Ascending aorta (tissue), 2 donors: Measurements from ENCODE around the gene MAP2K6. TPM values are rescaled to one million over a fixed set of nuclear protein-coding genes. Genes with fewer than 3 reads are reported as not detected.

ENCODE experiments used
- DNase-seq, 2 donors: peaks; one replicate each; pipeline ENCODE4 v3.0.0-alpha.2; 2019; ENCODE audit warnings: low spot score in 2 of 2
- H3K27ac ChIP-seq, 2 donors: fragments of 200-600 bp; sonication (generic); one replicate each; pipeline ENCODE4 v1.5.1; 2016 to 2017; ENCODE audit warnings: mild to moderate bottlenecking in 1 of 2
- H3K27me3 ChIP-seq: fragments of 200-600 bp; sonication (generic); one replicate; pipeline ENCODE4 v1.5.1; 2017
- H3K36me3 ChIP-seq, 2 donors: fragments of 200-600 bp; sonication (generic); one replicate each; pipeline ENCODE4 v1.5.1; 2016
- H3K4me1 ChIP-seq, 2 donors: fragments of 200-600 bp; sonication (generic); one replicate each; pipeline ENCODE4 v1.5.1; 2016 to 2017; ENCODE audit warnings: mild to moderate bottlenecking in 1 of 2
- H3K4me3 ChIP-seq, 2 donors: fragments of 200-600 bp; sonication (generic); one replicate each; pipeline ENCODE4 v1.5.1; 2016 to 2017; ENCODE audit warnings: mild to moderate bottlenecking in 1 of 2
- H3K9me3 ChIP-seq, 2 donors: fragments of 200-600 bp; sonication (generic); one replicate each; pipeline ENCODE4 v1.5.1; 2016
- CTCF ChIP-seq, 3 experiments: fragments of 200-600 bp in 2 of 3; fragments of 450-650 bp in 1 of 3; sonication (generic) in 2 of 3; IDR thresholded peaks; one replicate each; pipeline ENCODE4 v1.5.1; 2016 to 2019; ENCODE audit warnings: antibody characterized with exemption in 3 of 3, mild to moderate bottlenecking in 1 of 3, moderate library complexity in 1 of 3
- intact Hi-C: fragments of 100-400 bp; cut with DNase I; formaldehyde crosslinking; loops from one replicate; pipeline ENCODE4 v1.15.1; 2023
- total RNA-seq: library from RNA; depleted of rRNA; stranded (reverse); fragments of >200 nt; gene quantifications from one replicate; pipeline ENCODE4 v1.1.0, GENCODE V29; 2016

The MAP2K6 gene
- total RNA-seq, 1 donor from 2014 or later: 6.7 TPM

DNA sequence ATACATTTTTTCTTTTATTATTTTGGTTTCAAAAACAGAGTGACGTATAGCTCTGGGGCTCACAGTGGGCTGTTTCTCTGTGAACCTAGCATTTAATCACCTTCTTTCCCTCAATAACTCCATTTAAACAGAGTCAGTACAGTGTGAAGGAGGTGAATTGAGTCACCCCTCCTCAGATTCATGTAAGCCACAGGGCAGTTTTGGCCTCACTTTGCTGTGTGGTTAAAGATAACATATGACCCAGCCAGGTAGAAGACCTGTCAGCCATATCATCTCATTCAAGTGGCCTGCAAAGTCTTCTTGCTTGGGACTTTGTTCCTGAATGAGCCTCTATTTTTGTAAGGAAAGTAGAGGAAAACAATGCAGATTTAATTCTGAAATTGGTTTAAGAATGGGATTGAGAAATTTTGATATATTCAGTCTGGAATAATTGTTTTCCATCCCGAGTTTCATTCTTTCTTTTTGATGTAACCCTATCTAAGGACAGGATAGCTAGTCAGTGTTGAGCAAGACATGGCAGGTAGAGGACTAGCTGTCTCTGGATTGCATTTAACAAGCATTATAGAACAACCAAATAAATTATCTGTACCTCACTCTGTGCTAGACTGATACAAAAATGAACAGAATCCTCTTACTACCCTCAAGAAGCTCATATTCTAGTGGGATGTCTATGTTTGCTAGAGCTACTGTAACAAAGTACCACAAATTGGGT, 13.1 kb downstream of the MAP2K6 start:
- H3K9me3 ChIP-seq: no peaks in the 10 kb centered on the region
- no peaks in the 10 kb centered on the region for H3K27me3 ChIP-seq
- intact Hi-C loops: no loop called here
- no peaks in the 10 kb centered on the region for H3K4me1 ChIP-seq
- H3K36me3 ChIP-seq: no peaks in the 10 kb centered on the region
- no peak for DNase-seq
- TF ChIP-seq CTCF (IDR thresholded peaks at IDR 0.05): no peak
- no peak overlapping the region for H3K4me3 ChIP-seq
- no peak overlapping the region for H3K27ac ChIP-seq

DNA sequence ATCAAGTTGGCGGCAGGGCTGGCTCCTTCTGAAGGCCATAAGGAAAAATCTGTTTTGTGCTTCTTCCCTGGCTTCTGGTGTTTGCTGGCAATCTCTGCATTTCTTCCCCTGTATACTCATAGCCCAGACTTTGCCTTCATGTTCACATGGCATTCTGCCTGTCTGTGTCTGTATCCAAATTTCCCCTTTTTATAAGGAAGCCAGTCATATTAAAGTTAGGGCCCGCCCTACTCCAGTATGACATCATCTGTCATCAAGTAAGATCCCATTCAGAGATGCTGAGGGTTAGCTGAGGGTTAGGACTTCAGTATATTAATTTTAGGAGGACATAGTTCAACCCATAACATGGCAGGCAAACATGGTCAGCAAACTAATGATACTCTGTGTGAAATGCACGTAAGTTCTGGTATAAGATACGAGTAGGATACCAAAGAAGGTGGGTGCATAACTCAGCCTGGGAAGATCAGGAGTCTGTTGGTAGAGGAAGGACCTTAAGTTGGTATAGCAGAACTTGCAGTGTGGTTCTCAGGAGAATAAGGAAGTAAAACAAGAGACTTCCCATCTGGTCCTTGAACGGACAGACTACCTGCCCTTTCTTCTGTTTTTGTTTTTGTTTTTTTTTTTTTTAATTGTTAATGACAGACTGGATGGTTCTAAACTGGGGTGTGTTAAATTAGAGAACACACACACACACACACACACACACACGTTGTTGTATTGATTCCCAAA, 13.9 kb downstream of the MAP2K6 start:
- intact Hi-C loops: no loop called here
- Histone ChIP-seq H3K27ac (no peak overlapping the region), H3K9me3 (no peaks in the 10 kb centered on the region), H3K4me1 (no peaks in the 10 kb centered on the region), H3K27me3 (no peaks in the 10 kb centered on the region), H3K36me3 (no peaks in the 10 kb centered on the region), H3K4me3 (no peak overlapping the region)
- TF ChIP-seq CTCF (IDR thresholded peaks at IDR 0.05): no peak
- DNase-seq: no peak

- no peak overlapping the region for H3K27ac ChIP-seq
- H3K36me3 ChIP-seq: no peaks in the 10 kb centered on the region
- no peaks in the 10 kb centered on the region for H3K4me1 ChIP-seq
- no peaks in the 10 kb centered on the region for H3K9me3 ChIP-seq
- no peak for DNase-seq
- no peak for TF ChIP-seq CTCF (IDR thresholded peaks at IDR 0.05)
- intact Hi-C loops: no loop called here
- H3K27me3 ChIP-seq: no peaks in the 10 kb centered on the region
- H3K4me3 ChIP-seq: no peak overlapping the region
Observed at GRCh38 chr17:69430488-69430887, 16.0 kb downstream of the MAP2K6 start.

GRCh38 chr17:69431835-69432234, 17.3 kb downstream of the MAP2K6 start:
- intact Hi-C loops: no loop called here
- Histone ChIP-seq H3K27me3 (no peaks in the 10 kb centered on the region), H3K9me3 (no peaks in the 10 kb centered on the region), H3K27ac (no peak overlapping the region), H3K4me1 (no peaks in the 10 kb centered on the region), H3K36me3 (no peaks in the 10 kb centered on the region), H3K4me3 (no peak overlapping the region)
- DNase-seq: no peak
- TF ChIP-seq CTCF (IDR thresholded peaks at IDR 0.05): no peak

- TF ChIP-seq CTCF (IDR thresholded peaks at IDR 0.05): no peak
- no peak overlapping the region for H3K27ac ChIP-seq
- H3K9me3 ChIP-seq: no peaks in the 10 kb centered on the region
- H3K4me1 ChIP-seq: no peaks in the 10 kb centered on the region
- H3K4me3 ChIP-seq: no peak overlapping the region
- no peaks in the 10 kb centered on the region for H3K27me3 ChIP-seq
- H3K36me3 ChIP-seq: no peaks in the 10 kb centered on the region
- DNase-seq: no peak
- intact Hi-C loops: no loop called here
Observed at GRCh38 chr17:69433093-69433492, 18.6 kb downstream of the MAP2K6 start.
